Stimulated activated CD8-positive, alpha-beta memory T cell treated with anti-CD3 and anti-CD28 coated beads, Interleukin-4, amount 100 ng/mL, for 4 hours (primary cell): Measurements from ENCODE around the gene CTTN.
A peak's percentile ranks its signal among the peaks of the same experiment; 100 is the strongest.

Source experiments
- DNase-seq, 2 donors: peaks; one replicate each; pipeline ENCODE4 v3.0.0-alpha.2; 2020; ENCODE audit warnings: low read depth in 2 of 2, low spot score in 1 of 2

CTTN gene

DNA sequence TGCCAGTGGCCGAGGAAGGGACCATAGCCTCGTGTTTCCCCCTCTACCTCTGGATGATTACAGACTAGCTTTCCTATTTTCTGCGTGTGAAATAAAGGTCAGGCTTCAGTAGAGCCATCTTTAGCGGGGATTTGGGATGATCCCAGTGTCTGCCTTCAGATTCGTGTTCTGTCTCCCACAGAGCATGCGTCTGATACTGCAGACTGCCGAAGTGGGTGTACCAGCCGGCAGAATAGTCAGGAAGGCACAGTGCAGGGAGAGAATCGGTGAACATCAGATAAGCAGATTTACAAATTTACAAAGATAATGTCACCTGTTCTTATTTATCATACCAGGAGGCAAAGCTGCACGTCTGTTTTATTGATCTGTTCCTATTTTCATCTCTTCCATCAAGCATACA, 11.1 kb downstream of the CTTN start:
- DNase-seq = no peak

- no peak for DNase-seq
Measured at GRCh38 chr11:70409871-70410270, 11.5 kb downstream of the CTTN start.

- DNase-seq = no peak
Measured at GRCh38 chr11:70410276-70411205, 12.2 kb downstream of the CTTN start.

- no peak for DNase-seq
Measured at GRCh38 chr11:70411713-70412452, 13.6 kb downstream of the CTTN start.

GRCh38 chr11:70413151-70413550, 14.8 kb downstream of the CTTN start:
- DNase-seq = no peak

GRCh38 chr11:70414341-70415100, 16.2 kb downstream of the CTTN start:
- DNase-seq = no peak

GRCh38 chr11:70415191-70415590, 16.9 kb downstream of the CTTN start:
- no peak for DNase-seq

DNA sequence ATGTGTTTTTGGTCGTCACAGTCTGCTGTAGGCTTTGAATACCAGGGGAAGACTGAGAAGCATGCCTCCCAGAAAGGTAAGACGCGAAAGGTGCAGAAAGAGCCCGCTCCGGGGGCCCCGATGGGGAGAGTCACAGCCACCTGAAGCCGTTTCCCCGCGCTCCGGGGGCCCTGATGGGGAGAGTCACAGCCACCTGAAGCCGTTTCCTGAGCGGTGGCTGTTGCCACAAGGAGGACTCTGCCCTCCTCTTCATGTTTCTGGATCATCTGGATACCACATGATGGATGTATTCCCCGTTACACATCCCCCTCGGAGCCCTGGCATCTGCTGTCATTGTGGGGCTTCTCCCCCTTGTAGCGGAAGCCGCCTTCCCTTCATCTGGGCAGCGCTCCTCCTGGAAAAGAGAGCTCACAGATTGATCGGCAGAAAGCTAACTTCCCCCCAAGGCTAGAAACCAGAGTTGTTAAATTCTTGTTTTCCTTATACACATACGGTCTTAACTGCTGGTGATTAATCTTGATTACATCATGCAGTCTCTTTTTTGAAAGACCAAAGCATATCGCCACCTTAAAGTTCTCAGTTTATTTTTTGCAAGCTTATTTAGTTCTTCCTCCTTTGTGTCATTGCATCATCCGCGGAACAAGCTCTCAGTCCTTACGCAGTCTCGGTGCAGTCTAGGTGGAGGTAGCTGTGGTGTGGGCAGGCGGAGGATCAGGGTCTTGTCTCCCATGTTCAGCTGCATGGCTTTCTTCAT, 17.5 kb downstream of the CTTN start:
- DNase-seq = no peak

- DNase-seq = no peak
Measured at GRCh38 chr11:70416881-70417280, 18.6 kb downstream of the CTTN start.

DNA sequence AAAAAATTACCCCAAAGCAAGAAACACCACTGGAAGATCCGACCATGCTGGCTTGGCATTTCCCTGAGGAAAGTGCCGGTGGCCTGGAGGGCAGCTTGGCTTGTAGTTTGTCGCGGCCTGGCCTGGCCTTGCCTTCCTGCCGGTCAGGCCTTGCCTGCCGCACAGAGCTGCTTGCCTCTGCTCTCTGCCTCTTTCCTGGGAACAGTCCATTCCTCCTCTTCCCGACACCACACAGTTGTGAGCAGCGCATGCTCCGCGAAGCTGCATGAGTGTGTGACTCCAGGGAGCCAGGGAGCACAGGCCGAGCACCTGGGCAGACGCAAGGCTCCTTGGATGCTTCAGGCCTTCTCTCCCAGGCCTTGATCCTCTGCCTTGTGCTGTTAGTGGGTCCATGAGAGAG, 19.8 kb downstream of the CTTN start:
- DNase-seq = no peak

DNA sequence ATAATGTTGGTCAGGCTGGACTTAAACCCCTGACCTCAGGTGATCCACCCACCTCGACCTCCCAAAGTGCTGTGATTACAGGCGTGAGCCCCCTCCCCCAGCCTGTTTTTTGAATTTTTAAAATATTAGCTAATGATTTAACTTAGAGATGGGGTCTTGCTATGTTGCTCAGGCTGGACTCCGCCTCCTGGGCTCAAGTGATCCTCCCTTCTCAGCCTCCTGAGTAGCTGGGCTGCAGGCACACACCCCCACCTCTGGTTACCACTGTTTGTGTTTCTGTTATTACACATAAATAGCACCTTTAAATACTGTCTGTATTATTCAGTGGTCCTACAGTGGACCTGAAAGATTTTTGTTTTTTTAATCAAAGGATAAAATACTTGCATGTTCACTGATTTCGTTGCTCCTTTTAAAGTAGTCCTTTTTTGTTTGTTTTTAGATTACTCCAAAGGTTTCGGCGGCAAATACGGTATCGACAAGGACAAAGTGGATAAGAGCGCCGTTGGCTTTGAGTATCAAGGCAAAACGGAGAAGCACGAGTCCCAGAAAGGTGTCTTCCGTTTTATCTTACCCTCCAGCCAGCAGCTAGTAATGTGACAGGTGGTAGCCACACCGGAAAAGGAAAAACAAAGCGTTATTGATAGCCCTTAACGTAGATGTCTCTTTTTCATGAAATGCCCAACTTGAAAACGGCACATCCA, 21.1 kb downstream of the CTTN start:
- no peak for DNase-seq

DNA sequence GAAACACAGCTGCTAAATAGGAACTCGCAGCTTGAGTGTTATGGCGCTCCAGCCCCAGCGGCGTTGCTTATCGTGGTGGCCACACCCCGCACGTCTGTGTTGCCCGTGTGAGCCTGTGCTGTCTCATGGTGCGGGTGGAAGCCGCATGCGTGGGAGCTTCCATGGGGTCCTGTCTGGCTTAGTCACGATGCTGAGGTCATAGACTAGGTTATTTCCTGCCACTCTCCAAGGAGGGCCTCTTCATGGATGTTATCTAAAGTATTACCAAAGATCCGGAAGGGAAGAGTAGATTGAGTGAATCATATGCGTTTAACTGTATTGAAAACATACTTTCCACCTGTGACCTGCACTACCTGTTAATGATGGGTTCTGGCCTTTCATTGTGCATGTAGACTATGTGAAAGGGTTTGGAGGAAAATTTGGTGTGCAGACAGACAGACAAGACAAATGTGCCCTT, 21.7 kb downstream of the CTTN start:
- no peak for DNase-seq

DNA sequence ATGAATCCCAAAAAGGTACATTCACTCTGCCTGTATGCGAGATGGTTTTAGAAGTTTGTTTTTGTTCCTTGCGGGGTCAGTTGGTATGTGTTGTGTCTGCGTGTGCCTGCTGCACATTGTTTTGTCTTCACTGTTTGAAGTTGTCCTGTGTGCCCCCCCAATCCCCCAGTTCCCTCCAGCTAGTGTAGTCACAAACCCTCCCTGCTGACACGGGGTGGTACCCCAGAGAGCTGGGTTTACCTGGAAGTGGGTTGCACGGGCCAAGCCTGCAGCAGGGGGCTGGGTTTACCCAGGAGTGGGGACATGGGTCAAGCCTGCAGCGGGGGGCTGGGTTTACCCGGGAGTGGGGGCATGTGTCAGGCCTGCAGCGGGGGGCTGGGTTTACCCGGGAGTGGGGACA, 22.2 kb downstream of the CTTN start:
- DNase-seq = no peak

GRCh38 chr11:70421123-70421522, 22.8 kb downstream of the CTTN start:
- no peak for DNase-seq

DNA sequence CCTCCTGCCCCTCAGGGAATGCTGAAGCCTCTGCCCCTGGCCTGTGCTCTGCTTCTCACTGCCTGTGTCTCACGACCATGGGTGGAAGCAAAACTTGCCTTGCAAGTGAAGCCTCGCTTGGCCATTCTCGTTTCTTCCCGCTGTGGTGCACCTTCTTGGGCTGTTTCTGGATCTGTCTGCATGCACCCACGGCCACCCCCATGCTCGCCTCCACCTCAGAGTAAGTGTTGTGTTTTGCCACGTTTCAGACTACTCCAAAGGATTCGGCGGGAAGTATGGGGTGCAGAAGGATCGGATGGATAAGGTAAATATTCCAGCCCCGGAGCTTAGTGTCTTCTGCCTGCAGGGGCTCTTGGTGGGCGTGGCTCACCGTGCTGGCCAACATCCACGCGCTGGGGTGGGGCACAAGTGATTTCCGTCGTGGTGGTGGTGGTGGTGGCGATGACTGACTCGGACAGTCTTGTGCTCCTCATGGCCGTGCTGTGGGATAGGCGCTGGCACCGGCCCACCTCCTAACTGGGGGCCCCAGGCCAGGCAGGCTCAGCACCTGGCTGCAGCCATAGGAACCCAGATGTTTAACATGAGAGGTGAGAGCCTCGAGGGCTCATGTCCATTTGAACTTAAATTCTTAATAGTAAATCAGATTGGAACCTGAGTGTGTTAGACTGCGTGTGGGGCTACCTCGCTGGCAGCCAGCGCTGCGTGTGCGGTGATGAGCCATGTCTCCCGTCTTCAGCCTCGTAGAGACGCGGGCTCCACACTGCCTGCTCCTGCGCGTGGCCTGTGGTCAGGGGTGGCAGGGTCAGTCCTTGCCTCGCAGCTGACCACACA, 24.6 kb downstream of the CTTN start:
- no peak for DNase-seq

DNA sequence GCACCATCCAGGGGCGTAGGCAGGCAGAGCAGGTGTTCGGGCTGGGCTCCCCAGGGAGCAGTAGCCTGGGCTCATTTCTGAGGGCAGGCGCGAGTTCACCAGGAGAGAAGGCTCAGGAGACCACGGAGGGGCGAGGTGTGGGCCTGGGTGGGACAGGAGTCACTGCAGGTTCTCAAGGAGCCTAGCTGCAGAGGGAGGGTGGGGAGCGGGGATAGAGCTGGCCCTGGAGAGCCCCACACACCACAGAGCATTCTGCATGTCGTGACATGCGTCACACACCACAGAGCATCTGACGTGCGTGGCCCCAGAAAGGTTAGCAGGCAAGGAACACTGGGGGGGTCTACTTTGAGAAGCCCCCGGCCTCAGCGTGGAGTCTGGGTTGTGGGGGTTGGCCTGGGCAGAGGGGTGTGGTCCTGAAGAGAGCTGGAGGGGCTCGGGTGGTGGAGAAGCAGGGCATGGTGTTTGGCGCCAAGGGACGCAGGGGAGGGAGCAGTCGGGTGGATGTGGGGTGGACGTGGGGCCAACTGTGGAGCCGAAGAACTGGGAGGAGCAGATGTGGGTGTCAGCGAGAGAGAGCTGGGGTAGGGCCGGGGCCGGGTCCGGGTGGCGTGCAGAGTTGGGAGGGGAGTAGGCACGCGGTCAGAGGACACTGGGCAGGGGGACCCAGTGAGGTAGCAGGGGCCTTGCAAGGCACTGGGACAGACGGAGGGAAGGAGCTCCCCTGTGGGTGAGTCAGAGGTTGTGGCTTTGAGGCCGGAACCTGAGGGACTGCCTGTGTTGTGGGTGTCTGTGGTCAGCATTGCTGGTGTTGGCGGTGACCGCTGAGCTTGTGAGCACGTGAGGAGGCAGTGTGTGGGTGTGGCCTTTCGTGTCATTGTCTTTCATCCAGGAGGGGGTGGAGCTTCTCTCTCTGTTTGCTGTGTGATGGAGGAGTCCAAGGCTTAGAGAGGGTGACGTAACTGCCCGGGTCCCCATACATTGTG, 25.5 kb downstream of the CTTN start:
- peak; percentile 9 to 32 for DNase-seq

DNA sequence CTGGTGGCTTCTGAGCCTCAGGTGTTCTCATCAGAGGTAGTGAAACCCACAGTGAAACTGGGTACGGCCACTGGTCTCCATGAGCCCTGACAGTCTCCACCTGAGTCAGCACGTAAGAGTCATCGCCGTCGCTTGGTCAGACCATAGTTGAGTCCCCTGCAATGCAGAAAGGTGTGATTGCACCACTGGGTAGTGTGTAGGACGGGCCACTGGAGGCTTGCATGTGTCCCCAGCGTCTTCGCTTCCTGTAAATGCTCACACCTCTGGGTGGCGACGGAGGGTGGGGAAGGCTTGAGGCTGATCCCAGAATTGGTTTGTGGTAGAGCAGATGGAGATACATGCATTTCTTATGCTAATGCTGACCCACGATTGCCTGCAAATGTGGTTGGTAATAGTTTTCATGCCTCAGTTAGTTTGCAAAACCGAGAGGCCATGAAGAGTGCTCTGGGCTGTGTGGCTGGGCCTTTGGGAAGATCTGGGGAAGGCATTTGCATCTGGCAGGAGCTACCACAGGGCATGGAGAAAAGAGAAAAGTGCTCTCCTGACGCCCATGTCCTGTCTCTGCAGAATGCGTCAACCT, 26.5 kb downstream of the CTTN start:
- no peak for DNase-seq

- DNase-seq = no peak
Measured at GRCh38 chr11:70427436-70427835, 29.1 kb downstream of the CTTN start.
